Trophoblast cell (in vitro differentiated cells and primary cell): Measurements from ENCODE around the gene MUS81.

Source experiments
- DNase-seq, 2 donors: peaks; one replicate each; pipeline ENCODE4 v3.0.0-alpha.2; 2016
- H2AFZ ChIP-seq: 2 replicates; pipeline ENCODE4 v1.6.1; 2013; ENCODE audit warnings: low read length, moderate library complexity, mild to moderate bottlenecking; ENCODE audit not compliant: insufficient read depth, poor library complexity
- H2AK5ac ChIP-seq: 2 replicates; pipeline ENCODE4 v1.6.1; 2013; ENCODE audit warnings: mild to moderate bottlenecking, low read length
- H2BK120ac ChIP-seq: 2 replicates; pipeline ENCODE4 v1.6.1; 2013; ENCODE audit warnings: low read length, mild to moderate bottlenecking, moderate library complexity; ENCODE audit not compliant: insufficient read depth, poor library complexity
- H2BK12ac ChIP-seq: 2 replicates; pipeline ENCODE4 v1.6.1; 2013; ENCODE audit warnings: mild to moderate bottlenecking, low read length, moderate library complexity
- H2BK5ac ChIP-seq: 2 replicates; pipeline ENCODE4 v1.6.1; 2013; ENCODE audit warnings: low read length, low read depth, moderate library complexity, mild to moderate bottlenecking; ENCODE audit not compliant: poor library complexity
- H3K14ac ChIP-seq: 2 replicates; pipeline ENCODE4 v1.6.1; 2013; ENCODE audit warnings: mild to moderate bottlenecking, low read length
- H3K18ac ChIP-seq: 2 replicates; pipeline ENCODE4 v1.6.1; 2013; ENCODE audit warnings: mild to moderate bottlenecking, low read length
- H3K23ac ChIP-seq: 2 replicates; pipeline ENCODE4 v1.6.1; 2013; ENCODE audit warnings: low read length
- H3K27ac ChIP-seq: 2 replicates; pipeline ENCODE4 v1.5.1; 2013; ENCODE audit warnings: low read depth, mild to moderate bottlenecking, inconsistent platforms, low read length, moderate library complexity
- H3K27me3 ChIP-seq: 2 replicates; pipeline ENCODE4 v1.6.1; 2013; ENCODE audit warnings: inconsistent platforms, mild to moderate bottlenecking, low read length, moderate library complexity; ENCODE audit not compliant: insufficient read depth
- H3K36me3 ChIP-seq, 2 experiments: 1 replicate in 1 of 2; 2 replicates in 1 of 2; pipeline ENCODE4 v1.6.1; 2013; ENCODE audit warnings: low read length in 2 of 2, mild to moderate bottlenecking in 2 of 2, moderate library complexity in 1 of 2; ENCODE audit not compliant: insufficient read depth in 2 of 2, control insufficient read depth in 1 of 2
- H3K4ac ChIP-seq: 2 replicates; pipeline ENCODE4 v1.6.1; 2013; ENCODE audit warnings: low read depth, mild to moderate bottlenecking, low read length, moderate library complexity
- H3K4me1 ChIP-seq, 2 experiments: 1 replicate in 1 of 2; 2 replicates in 1 of 2; pipeline ENCODE4 v1.6.1; 2013; ENCODE audit warnings: low read length in 2 of 2, mild to moderate bottlenecking in 2 of 2, moderate library complexity in 1 of 2; ENCODE audit not compliant: insufficient read depth in 2 of 2, control insufficient read depth in 1 of 2
- H3K4me2 ChIP-seq: 2 replicates; pipeline ENCODE4 v1.6.1; 2013; ENCODE audit warnings: inconsistent platforms, mild to moderate bottlenecking, low read length, moderate library complexity
- H3K4me3 ChIP-seq: 2 replicates; pipeline ENCODE4 v1.5.1; 2013; ENCODE audit warnings: mild to moderate bottlenecking, low read depth, low read length, inconsistent platforms
- H3K79me1 ChIP-seq: one replicate; pipeline ENCODE4 v1.6.1; 2013; ENCODE audit warnings: low read length
- H3K79me2 ChIP-seq: 2 replicates; pipeline ENCODE4 v1.6.1; 2013; ENCODE audit warnings: low read length, mild to moderate bottlenecking; ENCODE audit not compliant: control insufficient read depth, insufficient read depth, poor library complexity
- H3K9ac ChIP-seq: 2 replicates; pipeline ENCODE4 v1.6.1; 2013; ENCODE audit warnings: mild to moderate bottlenecking, low read length
- H3K9me3 ChIP-seq: 2 replicates; pipeline ENCODE4 v1.6.1; 2013; ENCODE audit warnings: low read depth, mild to moderate bottlenecking, control low read depth, inconsistent platforms, low read length; ENCODE audit not compliant: insufficient read depth
- H4K12ac ChIP-seq: 2 replicates; pipeline ENCODE4 v1.6.1; 2013; ENCODE audit warnings: low read depth, mild to moderate bottlenecking, low read length, moderate library complexity
- H4K8ac ChIP-seq: 2 replicates; pipeline ENCODE4 v1.6.1; 2013; ENCODE audit warnings: low read depth, mild to moderate bottlenecking, low read length, moderate library complexity
- H4K91ac ChIP-seq: one replicate; pipeline ENCODE4 v1.6.1; 2013; ENCODE audit warnings: low read depth, mild to moderate bottlenecking, low read length, moderate library complexity
- WGBS: extraction: QIAGEN DNeasy Blood & Tissue Kit; methylation state at CpG from one replicate; pipeline ENCODE4 v1.1.7; 2013; ENCODE audit warnings: missing lambda C conversion rate; ENCODE audit not compliant: insufficient read length, insufficient coverage; ENCODE audit errors: extremely low coverage; 5-methylcytosine and 5-hydroxymethylcytosine counted together

The MUS81 gene

DNA sequence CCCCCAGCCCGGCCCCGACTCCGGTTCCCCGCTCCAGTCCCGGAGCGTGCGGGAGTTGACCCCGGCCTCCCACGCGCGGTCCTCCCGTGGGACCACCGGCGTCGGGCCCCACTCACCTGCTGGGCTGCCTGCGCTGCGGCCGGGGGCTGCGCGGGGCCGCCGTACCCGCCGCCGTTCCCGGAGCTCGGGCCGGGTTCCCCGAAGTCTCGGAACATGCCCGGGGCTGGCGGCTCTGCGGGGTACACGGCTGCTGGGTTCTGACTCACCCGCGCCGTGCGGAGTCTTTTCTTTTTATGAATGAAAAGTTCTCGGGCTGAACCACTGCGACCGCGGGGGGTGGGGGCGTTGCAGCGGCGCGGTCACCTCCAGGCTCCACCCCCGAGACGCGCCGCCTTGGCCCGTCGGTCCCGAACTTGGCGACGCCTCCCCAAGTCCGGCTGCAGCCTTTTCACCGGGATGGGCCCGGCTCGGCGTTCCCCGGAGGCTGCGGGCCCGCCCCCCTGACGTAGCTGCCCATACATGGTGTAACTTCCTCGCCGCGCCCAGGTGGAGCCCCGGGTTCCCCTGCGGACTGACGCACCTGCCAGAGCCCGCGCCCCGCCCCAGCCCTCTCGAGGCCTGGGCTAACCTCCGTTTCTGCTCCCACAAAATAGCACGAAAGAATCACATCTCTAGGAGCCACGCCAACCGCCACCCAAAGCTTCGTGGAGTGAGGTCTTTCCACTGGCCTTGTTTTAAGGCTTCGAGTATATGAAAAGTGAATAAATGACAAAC, 40.1 kb downstream of the MUS81 start, which contains the start of gene FOSL1:
Gene FOSL1 (minus strand): TSS at position 264 of the 774 bp plus-strand sequence. CDS start 49 bp downstream, at position 215.
- Histone ChIP-seq H3K23ac (no peak within 1 kb of the TSS), H3K4me2 (peak within 1 kb of the TSS; percentile 85), H2AFZ (peak within 1 kb of the TSS; percentile 38), H2BK120ac (peak within 1 kb of the TSS; percentile 85), H2BK5ac (peak within 1 kb of the TSS; percentile 8), H3K79me2 (peaks cover 8% of the 10 kb centered on the region), H4K8ac (peak within 1 kb of the TSS; percentile 89), H3K4me3 (peak within 1 kb of the TSS; percentile 61), H3K4me1 (peaks cover 33 to 38% of the 10 kb centered on the region in 2 experiments), H4K12ac (peak within 1 kb of the TSS; percentile 49), H3K4ac (peak within 1 kb of the TSS; percentile 26), H3K79me1 (peaks cover 20% of the 10 kb centered on the region), H4K91ac (peak within 1 kb of the TSS; percentile 90), H3K27ac (peak within 1 kb of the TSS; percentile 32), H3K9ac (peak within 1 kb of the TSS; percentile 1), H3K27me3 (peaks cover 13% of the 10 kb centered on the region), H3K36me3 (peaks cover 0 to 5% of the 10 kb centered on the region in 2 experiments), H3K9me3 (no peaks in the 10 kb centered on the region), H2BK12ac (peak within 1 kb of the TSS; percentile 21), H2AK5ac (peak within 1 kb of the TSS; percentile 27), H3K14ac (peak within 1 kb of the TSS; percentile 56), H3K18ac (peak within 1 kb of the TSS; percentile 81)
- peak; percentile 88 to 92 for DNase-seq
- no CpG with 5 or more reads among the region's 80 CpGs for WGBS

DNA sequence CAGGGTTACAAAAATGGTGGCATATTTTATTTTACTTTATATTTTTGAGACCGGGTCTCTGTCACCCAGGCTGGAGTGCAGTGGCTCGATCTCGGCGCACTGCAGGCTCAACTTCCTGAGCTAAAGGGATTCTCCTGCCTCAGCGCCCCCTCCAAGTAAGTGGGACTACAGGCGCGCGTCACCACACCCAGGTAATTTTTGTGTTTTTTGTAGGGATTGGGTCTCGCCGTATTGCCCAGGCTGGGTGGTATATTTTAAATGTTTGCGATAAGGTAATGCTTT, 40.6 kb downstream of the MUS81 start:
- Histone ChIP-seq H2BK5ac (no peak overlapping the region), H3K27ac (no peak overlapping the region), H2BK120ac (no peak overlapping the region), H3K4me1 (peaks cover 33 to 38% of the 10 kb centered on the region in 2 experiments), H3K14ac (no peak overlapping the region), H3K79me2 (peaks cover 8% of the 10 kb centered on the region), H4K91ac (no peak overlapping the region), H3K79me1 (peaks cover 20% of the 10 kb centered on the region), H3K4me3 (no peak overlapping the region), H3K4me2 (peak overlapping the region; percentile 85), H2AFZ (no peak overlapping the region), H3K9ac (no peak overlapping the region), H2BK12ac (no peak overlapping the region), H3K27me3 (peaks cover 13% of the 10 kb centered on the region), H3K9me3 (no peaks in the 10 kb centered on the region), H3K23ac (no peak overlapping the region), H3K18ac (no peak overlapping the region), H3K4ac (no peak overlapping the region), H3K36me3 (peaks cover 0 to 5% of the 10 kb centered on the region in 2 experiments), H4K8ac (no peak overlapping the region), H2AK5ac (no peak overlapping the region), H4K12ac (no peak overlapping the region)
- no peak for DNase-seq
- WGBS, result no CpG with 5 or more reads among the region's 11 CpGs

DNA sequence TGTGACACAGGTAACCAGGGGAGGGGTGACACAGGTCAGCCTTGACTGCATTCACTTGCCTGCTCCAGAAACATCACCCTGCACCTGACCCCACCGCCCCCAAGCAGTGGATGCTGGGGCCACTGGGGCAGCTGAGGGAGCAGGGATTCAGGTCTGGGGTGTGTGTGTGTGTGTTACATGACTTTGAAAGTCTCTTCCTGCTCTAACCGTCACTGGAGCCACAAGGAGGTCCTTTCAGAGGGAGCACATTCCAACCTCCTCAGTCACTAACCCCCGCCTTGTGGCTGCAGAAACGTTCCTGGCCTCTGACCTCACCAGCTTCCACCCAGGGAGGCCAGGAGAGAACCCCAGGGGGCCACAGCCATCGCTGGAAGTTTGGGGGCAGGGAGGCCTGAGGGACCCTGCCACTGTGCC, 42.8 kb downstream of the MUS81 start:
- H3K4me3 ChIP-seq, result no peak overlapping the region
- H4K91ac ChIP-seq, result no peak overlapping the region
- peak overlapping the region; percentile 29 for H3K27ac ChIP-seq
- H3K4ac ChIP-seq, result no peak overlapping the region
- H2AFZ ChIP-seq, result no peak overlapping the region
- no peak overlapping the region for H4K12ac ChIP-seq
- peak overlapping the region; percentile 25 for H3K4me2 ChIP-seq
- H3K9me3 ChIP-seq, result no peaks in the 10 kb centered on the region
- no peak overlapping the region for H3K18ac ChIP-seq
- H3K36me3 ChIP-seq, result no peaks in the 10 kb centered on the region
- H2BK5ac ChIP-seq, result no peak overlapping the region
- peak overlapping the region; percentile 51 for H2BK12ac ChIP-seq
- H3K27me3 ChIP-seq, result peaks cover 13% of the 10 kb centered on the region
- peaks cover 8% of the 10 kb centered on the region for H3K79me2 ChIP-seq
- H3K14ac ChIP-seq, result no peak overlapping the region
- H3K4me1 ChIP-seq, result peaks cover 33 to 38% of the 10 kb centered on the region in 2 experiments
- H2AK5ac ChIP-seq, result no peak overlapping the region
- H3K79me1 ChIP-seq, result peaks cover 20% of the 10 kb centered on the region
- peak overlapping the region; percentile 5 for H2BK120ac ChIP-seq
- H4K8ac ChIP-seq, result peak overlapping the region; percentile 12
- H3K23ac ChIP-seq, result no peak overlapping the region
- H3K9ac ChIP-seq, result no peak overlapping the region
- peak; percentile 68 to 72 for DNase-seq
- WGBS, result no CpG with 5 or more reads among the region's 5 CpGs

DNA sequence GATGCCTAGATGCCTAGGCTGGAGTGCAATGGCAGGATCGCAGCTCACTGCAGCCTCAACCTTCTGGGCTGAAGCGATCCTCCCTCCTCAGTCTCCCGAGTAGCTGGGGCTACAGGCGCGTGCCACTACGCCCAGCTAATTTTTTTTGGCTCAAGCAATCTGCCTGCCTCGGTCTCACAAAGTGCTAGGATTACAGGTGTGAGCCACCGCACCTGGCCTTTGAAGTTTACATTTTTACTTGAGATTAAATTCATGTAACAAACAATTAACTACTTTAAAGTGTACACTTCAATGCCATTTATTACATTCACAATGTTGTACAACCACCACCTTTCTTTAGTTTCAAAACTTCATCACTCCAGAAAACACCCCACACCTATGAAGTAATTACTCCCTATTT, 43.5 kb downstream of the MUS81 start:
- H2BK120ac ChIP-seq, result peak overlapping the region; percentile 55

More for the DNA sequence above, 43.5 kb downstream of the MUS81 start:
- no peaks in the 10 kb centered on the region for H3K36me3 ChIP-seq
- peaks cover 33 to 38% of the 10 kb centered on the region in 2 experiments for H3K4me1 ChIP-seq
- H2BK5ac ChIP-seq, result no peak overlapping the region
- no peak overlapping the region for H3K23ac ChIP-seq
- peaks cover 20% of the 10 kb centered on the region for H3K79me1 ChIP-seq
- H3K4me2 ChIP-seq, result no peak overlapping the region
- H3K4me3 ChIP-seq, result no peak overlapping the region
- H3K4ac ChIP-seq, result no peak overlapping the region
- peaks cover 8% of the 10 kb centered on the region for H3K79me2 ChIP-seq
- no peak overlapping the region for H4K8ac ChIP-seq
- H3K9me3 ChIP-seq, result no peaks in the 10 kb centered on the region
- DNase-seq, result no peak
- H3K14ac ChIP-seq, result no peak overlapping the region
- no peak overlapping the region for H2AK5ac ChIP-seq
- H2BK12ac ChIP-seq, result no peak overlapping the region
- H3K9ac ChIP-seq, result no peak overlapping the region
- no peak overlapping the region for H3K18ac ChIP-seq
- no peak overlapping the region for H4K12ac ChIP-seq
- no CpG with 5 or more reads among the region's 8 CpGs for WGBS
- peak overlapping the region; percentile 16 for H4K91ac ChIP-seq
- H2AFZ ChIP-seq, result no peak overlapping the region
- H3K27me3 ChIP-seq, result peaks cover 13% of the 10 kb centered on the region
- H3K27ac ChIP-seq, result no peak overlapping the region
